Activated T-helper 1 cell treated with anti-CD3 and anti-CD28 coated beads, Interleukin-2, amount 50 U/mL, for 16 hours (primary cell): ENCODE results near the gene TULP1.

Experiments
- DNase-seq, 2 donors: peaks; one replicate each; pipeline ENCODE4 v3.0.0-alpha.2; 2020; ENCODE audit warnings: low read depth in 1 of 2, low spot score in 1 of 2

TULP1 gene

DNA sequence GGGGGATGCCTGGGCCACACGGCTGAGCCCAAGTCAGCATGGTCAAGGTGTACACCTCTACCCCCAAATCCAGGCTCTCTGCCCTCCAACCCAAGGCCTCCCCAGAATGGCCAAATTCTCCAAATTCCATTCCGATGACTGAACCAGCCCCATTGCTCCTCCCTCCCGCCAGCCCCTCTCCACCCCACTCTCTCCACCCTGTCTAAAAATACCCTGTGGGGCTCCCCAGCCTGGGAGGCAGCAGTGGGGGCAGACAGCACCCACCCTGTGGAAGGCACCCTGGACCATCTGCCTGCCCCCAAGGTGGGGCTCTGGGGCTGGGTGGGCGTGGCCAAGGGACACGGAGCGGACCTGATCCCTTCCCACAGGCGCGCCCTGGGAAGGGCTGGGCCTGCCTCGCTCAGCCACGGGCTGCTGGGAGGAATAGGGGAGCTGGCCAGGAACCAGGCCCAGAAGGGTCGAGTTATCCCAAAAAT lies 27.3 kb downstream of the TULP1 start:
- DNase-seq, result no peak

DNA sequence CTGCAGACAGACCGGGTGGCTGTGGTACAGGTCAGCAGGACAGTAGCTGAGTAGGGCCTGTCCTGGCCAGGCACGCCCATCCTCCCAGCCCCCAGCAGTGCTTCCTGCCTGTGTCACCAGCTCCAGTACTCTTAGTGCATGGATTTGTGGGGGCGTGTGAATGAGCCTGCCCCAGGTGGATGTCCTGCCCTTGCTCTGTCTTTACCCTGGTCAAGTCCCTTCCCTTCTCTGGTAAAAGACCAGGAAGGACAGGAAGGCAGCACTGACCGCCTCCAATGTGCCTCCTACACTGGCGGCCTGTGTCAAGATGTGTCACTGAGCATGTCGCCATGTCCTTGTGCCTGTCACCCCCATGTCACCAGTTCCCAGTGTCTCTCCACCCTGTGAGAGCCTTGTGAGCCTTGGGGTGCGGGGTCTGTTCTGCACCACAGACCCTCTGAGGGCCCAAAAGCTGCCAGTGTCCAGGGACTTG lies 27.7 kb downstream of the TULP1 start:
- no peak for DNase-seq

DNA sequence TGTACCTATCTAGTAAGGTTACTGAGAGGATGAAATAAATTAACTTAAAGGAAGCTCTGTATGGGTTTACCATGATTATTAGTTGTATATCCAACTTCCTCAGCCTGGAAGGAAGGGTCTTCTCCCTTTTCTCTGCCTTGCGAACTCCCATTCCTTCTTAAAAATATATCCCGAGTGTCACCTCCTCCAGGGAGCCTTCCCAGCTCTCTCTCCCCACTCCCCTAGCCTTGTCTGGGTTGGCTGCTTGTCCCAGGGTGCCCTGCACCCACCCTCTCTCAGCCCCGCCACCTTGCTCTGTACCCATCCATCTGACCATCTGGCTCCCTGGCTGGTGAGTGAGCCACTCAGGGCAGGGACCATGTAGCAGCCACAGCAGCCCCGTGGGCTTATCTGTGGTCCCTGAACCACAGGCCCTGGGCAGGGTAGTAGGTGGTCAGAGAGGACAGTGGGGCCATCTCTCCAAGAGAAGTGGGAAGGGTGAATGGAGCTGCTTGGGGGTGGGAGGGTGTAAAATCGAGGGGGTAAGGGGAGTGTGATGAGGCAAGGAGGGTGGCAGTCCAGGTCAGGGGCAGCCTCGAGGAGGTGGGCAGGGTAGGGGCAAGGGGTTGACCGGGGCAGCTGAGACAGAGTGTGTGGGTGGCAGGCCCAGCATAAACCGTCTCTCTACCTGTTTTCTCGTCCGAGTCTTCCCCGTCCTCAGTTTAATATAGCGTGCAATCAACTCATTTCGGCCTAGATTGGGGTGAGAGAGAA lies 28.6 kb downstream of the TULP1 start:
- no peak for DNase-seq

DNA sequence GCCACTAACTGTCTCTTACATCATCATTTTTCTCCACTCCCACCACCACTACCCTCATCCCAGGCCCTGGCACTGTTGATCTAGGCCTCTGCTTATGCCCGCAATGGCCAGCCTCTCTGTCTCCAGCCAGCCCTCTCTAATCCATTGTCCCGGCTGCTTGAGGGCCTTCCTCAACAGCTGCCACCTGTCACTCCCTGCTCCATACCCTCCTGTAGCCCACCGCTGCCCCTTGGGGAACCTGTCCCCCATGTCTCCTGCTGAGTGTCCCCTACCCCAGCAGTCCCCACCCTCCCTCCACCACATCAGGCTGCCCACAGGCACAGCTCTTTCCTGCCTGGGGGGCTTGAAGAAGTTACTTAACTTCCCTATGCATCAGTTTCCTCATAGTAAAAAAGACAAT lies 29.2 kb downstream of the TULP1 start:
- DNase-seq, result no peak

DNA sequence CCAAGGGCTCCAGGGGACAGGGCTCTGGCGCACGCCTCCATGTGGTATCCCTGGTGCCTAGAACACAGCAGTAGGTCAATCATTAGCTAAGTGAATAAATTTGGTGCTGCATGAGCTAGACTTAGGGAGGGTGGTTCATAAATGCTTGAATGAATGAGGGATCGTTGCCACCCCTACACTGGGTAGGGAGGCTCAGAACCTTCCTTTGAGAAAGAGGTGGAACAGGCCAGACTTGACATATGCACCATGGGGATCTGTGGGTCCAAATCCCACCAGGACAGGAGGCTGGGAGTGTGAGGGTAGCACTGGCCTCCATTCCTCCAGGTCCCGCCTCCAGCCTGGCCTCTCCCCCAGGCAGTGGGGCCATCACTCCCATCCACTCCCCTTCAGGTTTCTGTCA lies 29.6 kb downstream of the TULP1 start:
- no peak for DNase-seq

DNA sequence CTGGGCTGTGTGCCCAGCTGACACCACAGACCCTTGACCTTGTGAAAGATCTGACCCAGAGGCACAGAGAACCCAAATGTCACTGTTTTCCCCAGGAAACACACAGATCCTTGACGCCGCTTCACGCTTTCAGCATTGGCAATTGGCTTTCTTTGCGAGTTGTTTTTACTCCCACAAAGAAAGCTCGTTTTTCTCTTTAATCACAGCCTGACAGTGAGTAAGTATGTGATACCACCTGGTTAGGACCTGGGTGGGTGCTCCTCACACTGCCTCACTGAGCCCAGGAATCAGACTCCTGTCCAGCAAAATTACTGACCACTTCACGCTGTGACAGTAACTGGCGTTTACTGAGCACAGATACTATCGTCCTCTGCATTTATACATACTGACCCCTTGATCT lies 31.5 kb downstream of the TULP1 start:
- DNase-seq, result no peak

DNA sequence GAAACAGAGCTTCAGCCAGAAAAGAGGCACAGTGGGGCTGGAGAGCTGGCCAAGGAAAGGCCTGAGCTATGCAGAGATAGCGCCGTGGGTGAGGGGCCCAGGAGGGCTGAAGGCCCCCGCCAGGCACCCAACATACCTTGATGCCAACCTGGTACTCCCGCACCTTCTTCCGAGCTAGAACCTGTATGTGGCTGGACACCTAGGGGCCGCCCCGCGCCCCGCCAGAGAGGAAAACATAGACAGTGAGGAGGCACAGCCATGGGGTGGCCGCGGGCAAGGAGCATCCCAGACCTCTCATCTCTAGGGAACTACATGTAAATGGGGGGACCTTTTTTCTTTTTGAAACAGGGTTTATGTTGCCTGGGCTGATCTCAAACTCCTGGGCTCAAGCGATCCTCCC lies 32.5 kb downstream of the TULP1 start:
- DNase-seq, result no peak

DNA sequence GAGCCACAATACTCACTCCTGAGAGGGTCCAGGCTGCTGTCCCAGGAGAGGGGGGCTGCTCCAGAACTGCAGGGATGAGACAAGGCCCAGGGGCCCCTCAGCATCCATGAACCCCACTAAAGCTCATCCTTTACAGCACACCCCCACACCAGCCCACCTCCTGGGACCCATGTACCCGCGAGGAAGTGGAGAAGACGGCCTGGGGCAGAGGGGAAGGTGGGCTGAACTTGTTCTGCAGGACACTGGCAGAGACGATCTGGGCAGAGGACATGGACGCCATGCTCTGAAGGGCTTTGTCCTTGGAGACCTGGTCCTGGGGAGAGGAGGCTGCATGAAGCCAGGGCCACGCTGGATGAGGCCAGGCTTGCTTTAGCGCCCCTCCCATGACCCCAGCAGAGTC lies 34.4 kb downstream of the TULP1 start:
- no peak for DNase-seq

DNA sequence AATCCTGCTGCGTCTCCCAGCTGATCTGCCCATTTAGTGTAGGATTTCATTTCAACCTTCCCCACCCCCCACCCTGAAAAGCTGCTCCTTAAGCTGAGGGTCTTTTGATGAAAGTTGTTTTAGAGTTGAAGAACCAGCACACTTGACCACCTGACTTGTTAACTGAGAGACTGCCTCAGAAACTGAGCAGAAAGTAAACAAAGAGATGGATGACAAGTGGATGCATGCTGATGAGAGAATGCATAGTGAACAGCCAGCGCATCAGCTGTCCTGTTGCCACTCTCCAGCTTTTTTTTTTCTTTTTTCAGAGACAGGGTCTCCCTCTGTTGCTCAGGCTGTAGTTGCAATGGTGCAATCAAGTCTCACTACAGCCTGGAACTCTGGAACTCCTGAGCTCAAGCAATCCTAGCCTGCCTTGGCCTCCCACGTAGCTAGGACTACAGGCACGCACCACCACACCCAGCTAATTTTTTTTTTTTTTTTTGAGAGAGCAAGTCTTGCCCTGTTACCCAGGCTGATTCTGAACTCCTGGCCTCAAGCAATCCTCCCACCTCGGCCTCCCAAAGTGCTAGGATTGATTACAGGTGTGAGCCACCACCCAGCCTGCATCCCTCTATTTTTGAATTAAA lies 35.0 kb downstream of the TULP1 start:
- no peak for DNase-seq

DNA sequence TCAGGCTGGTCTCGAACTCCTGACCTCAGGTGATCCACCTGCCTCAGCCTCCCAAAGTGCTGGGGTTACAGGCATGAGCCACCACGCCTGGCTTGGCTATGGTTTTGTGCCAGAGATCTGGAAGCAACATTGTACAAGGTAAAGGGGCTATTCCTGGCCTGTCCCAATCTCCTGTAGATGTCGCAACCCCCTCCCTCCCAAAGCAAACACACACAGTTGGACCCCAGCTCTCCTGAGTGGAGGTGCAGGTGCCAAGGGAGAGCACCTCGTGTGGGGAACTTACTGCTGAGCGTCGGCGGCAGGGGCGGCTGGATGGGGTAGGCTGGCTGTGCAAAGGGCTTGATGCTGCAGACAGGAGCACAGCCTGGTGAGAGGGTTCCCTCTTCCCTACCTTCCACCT lies 35.7 kb downstream of the TULP1 start:
- no peak for DNase-seq

DNA sequence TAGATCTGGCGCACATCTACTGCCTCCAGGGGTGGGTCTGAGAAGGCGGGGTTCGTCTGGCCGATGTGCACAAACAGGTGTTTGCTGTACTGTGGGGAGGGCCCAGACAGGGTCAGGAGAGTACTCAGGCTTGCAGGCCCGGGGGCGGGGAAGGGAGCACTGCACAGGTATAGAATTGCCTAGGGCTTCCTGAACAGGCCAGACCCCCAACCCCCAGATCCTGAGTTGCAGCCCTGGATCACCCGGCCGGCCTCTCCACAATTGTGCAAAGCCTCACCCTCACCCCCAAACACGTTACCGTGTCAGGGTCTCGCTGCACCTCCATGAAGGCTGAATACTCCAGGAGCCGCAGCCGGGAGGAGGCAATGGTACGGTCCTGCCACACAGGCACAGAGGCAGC lies 36.7 kb downstream of the TULP1 start:
- DNase-seq, result no peak

DNA sequence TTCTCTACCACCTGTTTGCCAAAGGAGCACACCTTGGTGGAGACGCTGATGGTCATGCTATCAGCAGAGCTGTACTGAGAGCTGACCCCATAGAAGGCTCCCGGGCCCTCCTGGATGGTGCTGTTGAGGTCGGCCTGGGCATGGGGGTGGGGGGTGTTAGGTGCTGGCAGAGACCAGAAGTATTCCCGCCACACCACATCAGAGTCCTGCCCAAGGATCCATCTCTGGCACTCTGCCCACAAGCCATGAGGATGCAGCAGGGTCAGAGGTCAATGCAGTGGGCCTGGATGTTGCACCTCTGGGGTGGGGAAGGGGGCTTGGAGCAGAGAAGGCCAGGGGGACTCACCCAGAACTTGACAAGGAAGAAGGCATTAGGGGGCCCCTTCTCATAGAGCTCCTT lies 37.1 kb downstream of the TULP1 start:
- DNase-seq, result no peak

DNA sequence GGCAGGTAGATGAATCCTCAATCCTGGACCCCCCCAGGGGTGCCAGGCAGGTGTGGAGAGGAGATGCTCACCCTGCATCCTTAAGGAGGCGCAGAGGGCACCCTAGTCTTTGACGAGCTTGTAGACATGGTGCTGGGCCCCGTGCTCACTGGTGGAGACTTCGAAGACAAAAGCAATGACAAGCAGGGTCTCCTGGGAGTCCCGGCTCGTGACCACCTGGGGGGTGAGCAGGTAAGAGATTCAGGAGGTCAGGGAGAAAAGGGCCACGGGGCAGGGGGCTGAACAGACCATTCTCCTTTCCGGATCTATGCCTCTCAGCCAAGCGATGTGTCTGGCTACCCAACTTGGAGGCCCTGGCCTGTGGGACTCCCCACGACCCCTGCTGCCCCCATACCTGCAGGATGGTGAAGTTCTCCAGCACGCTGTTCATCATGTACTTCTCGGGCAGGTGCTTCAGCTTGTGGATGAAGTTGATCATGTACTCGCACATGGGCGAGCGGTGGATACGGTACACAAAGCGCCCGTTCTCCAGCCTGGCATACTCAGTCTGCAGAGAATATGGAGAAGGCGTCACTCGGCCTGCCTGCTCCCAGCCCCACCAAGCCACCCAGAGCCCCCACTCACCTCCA lies 37.6 kb downstream of the TULP1 start:
- no peak for DNase-seq

DNA sequence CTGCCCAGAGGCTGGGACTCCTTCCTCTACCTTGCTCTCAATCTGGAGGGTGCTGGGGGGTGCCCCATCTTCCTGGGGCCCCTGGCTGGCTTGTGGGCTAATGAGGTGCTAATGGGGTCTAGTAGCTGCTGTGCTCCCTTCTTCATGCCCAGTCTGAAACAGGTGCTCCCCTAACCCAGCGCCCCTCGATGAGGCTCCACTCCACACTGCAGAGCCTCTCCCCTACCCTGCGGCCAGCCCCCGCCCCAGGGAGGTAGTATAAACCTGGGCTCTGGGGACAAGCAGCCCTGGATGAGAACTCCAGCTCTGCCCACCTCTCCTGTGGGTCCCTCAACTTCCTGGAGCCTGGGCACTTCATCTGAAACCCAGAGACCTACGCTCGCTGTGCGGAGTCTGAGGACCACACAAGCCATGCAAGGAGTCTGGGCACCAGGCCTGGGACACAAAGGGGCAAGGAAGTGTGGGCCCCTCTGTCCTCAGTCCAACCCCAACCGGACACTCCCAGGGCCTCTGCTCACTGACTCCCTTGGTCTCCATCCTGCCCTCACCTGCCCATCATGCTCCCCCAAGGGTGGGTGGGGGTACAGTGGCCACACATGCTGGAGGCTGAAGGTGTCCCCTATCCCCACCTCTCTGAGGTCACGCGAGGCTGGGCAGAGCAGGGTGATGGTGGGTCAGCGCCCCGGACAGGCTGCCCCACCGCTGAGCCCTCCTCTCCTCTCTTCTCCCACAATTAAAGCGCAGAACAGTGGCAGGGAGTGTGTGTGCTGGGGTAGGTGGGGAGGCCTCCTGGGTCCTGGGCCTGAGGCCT lies 38.4 kb downstream of the TULP1 start:
- DNase-seq, result no peak

DNA sequence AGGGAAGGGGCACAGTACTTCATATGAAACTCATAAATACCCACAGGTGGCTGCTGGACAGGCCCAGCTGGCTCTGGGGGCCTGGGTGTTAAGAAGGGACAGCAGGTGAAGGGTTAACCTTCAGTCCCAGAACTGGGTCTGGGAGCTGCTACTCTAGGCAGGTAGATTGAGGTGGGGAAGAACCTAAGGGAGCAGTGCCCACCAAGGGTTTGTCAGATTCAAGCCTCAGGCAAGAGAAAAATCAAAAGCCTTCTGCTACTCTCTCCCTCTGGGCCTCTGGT lies 38.9 kb downstream of the TULP1 start:
- no peak for DNase-seq

DNA sequence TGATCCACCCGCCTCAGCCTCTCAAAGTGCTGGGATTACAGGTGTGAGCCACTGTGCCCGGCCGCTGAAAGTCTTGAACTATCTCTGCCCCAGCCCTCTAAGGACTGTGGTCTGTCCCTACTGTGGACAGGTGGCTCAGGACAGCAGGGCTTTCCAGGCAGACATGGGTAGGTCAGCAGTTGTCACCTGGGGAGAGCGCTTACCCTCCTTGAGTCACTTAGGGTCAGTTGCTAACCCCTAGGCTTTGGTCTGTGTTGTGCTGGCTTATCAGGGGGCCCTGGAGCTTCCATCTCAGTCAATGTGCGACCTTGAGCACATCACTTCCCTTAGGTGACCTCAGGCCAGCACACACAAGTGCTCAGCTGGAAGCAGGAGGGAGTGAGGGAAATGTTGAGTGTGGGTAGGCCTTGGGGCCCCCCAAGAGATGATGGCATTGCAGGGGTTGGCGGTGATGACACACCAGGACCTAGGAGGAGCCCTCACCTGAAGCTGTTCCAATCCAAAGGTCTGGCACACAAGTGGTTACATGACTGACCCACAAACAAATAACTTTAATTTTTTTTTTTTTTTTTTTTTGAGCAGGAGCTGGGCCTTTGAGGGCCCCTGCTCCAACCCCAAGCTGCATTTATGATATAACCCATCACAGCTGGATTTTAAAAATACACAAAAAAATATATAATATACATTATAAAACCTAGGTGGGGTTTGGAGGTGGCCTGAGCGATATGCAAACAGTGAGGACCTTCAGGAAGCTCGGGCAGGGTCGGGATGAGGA lies 39.4 kb downstream of the TULP1 start:
- no peak for DNase-seq

DNA sequence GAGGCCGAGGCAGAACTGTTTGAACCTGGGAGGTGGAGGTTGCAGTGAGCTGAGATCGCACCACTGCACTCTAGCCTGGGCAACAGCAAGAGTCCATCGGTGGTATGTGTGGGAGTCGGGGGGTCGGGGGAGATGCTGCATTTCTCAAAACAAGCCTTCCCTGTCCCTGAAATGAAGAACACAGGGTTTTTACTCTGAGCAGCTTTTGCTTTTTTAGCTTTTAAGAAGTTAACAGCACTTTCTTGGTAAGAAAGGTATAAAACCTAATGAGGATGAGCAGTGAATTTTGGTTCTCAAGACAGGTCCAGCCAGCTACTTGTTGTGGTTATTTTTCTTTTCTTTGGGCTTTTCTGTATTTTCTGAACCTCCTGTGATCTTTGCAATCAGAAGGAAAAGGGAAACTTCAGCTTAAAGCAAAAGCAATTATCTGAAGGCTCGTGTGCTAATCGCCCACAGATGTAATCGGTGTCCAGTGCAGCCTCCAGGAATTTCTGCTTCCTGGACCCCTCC lies 40.8 kb downstream of the TULP1 start:
- DNase-seq, result no peak

DNA sequence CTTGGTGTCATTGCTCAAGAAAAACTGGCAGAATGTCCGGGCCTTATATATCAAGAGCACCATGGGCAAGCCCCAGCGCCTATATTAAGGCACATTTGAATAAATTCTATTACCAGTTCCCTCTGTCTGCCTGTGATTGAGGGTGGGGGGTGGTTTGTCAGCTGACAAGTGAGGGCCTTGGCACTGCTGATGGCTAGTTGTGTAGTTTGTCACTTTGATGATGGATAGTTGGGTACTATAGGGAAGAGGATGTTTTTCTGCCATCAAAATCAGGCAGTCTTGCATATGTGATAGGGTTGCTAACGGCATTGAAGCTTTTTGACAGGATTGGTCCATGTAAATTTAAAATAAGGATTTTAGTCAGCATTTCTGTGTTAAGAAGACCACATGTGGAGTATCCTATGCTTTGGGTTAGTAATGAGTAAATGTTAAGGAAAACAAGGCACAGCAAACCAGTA lies 42.0 kb downstream of the TULP1 start:
- no peak for DNase-seq

DNA sequence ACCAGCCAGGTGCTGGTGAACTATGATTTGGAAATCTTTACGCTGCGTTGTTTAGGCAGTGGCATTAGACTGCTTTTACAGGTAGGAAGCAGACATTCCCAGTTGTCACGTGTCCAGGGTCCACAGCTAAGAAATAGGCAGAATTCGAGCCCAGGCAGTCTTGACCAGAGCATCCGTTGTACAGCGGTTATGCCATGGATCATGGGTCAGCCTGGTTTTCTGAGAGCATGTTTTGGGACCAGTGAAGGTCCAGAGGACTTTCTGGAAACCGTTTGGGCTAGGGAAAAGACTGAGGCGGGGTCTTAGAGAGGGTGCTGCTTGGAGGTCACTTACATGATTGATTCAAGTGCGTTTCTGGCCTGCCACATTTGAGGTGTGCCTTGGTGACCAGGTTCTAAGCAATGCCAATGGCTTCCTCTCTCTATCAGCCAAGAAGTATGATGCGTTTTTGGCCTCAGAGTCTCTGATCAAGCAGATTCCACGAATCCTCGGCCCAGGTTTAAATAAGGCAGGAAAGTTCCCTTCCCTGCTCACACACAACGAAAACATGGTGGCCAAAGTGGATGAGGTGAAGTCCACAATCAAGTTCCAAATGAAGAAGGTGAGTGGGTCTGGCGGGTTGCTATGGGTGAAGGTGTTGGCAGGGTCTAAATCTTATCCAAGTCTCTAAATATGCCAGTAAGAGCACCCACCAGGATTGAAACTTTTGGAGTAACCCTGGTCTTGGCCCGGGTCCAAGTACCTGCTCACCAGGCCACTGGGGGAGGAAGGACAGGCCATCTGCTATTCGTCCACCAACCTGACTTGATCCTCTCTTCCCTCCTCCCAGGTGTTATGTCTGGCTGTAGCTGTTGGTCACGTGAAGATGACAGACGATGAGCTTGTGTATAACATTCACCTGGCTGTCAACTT lies 42.7 kb downstream of the TULP1 start:
- DNase-seq, result no peak
